ENCODE results near the gene CSNK1D. TPM values are rescaled to one million over a fixed set of nuclear protein-coding genes. Genes with fewer than 3 reads are reported as not detected.
A peak's percentile ranks its signal among the peaks of the same experiment; 100 is the strongest.
"Not testable (repeated sequence)": the region's sequence is repeated elsewhere in the genome, so short reads cannot be mapped to it uniquely, and the experiment has no call there.

CSNK1D gene
- total RNA-seq, 1 donor from 2014 or later = 41.5 TPM

DNA sequence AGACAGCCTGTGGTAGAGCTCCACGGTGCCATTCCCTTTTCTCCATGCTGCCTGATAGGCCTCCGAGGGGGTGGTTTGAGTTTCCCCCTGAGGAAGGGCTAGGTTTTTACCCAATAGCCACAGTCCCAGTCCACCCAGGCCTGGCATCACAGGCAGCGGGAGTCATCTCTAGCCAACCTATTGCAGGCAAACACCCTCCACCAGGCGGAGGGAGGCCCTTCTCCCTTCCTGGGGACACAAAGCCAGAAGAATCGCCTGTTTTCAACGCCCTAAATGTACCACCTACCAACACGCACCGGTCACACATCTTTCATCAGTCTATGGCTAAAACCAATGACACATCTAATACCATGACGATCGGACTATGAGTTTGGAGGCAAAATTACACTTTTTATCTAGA, 7.4 kb downstream of the CSNK1D start:
- no peak overlapping the region for H3K27ac ChIP-seq
- peaks cover 95% of the 10 kb centered on the region for H4K20me1 ChIP-seq (ENCODE audit: low read depth)
- peaks cover 100% of the 10 kb centered on the region for H3K79me2 ChIP-seq (ENCODE audit: low read depth)
- peaks cover 6% of the 10 kb centered on the region for H3F3A ChIP-seq (ENCODE audit: low read depth)
- Mint-ChIP-seq H3K4me1 (peaks cover 28% of the 10 kb centered on the region), H3K27ac (no peak overlapping the region), H3K4me3 (peak overlapping the region; percentile 2), H3K27me3 (ENCODE audit: insufficient read depth, low read depth) (peaks cover 2% of the 10 kb centered on the region), H3K9me3 (no peaks in the 10 kb centered on the region), H3K36me3 (peaks cover 54% of the 10 kb centered on the region)
- no peak overlapping the region for H2AFZ ChIP-seq (replicated peaks)
- no peak overlapping the region for H3K4me2 ChIP-seq
- no peaks in the 10 kb centered on the region for H3K9me3 ChIP-seq (ENCODE audit: low read depth)
- no peak overlapping the region for H3K9ac ChIP-seq
- DNase-seq (ENCODE audit: low spot score) = no peak
- peaks cover 14% of the 10 kb centered on the region for H3K36me3 ChIP-seq
- H3K27me3 ChIP-seq = no peaks in the 10 kb centered on the region
- H3K4me1 ChIP-seq = peaks cover 6% of the 10 kb centered on the region
- H3K4me3 ChIP-seq = no peak overlapping the region
- TF ChIP-seq EZH2phosphoT487 (IDR thresholded peaks at IDR 0.05) (no peak), EZH2 (IDR thresholded peaks at IDR 0.05) (no peak), CTCF (IDR thresholded peaks at IDR 0.05) (no peak)

GRCh38 chr17:82263641-82264040, 9.9 kb downstream of the CSNK1D start:
- Histone ChIP-seq H3K4me3 (no peak overlapping the region), H4K20me1 (ENCODE audit: low read depth) (peaks cover 91% of the 10 kb centered on the region), H3K9ac (no peak overlapping the region), H3K27ac (no peak overlapping the region), H2AFZ (replicated peaks) (no peak overlapping the region), H3K27me3 (no peaks in the 10 kb centered on the region), H3F3A (ENCODE audit: low read depth) (peaks cover 16% of the 10 kb centered on the region), H3K4me2 (no peak overlapping the region), H3K9me3 (ENCODE audit: low read depth) (no peaks in the 10 kb centered on the region), H3K36me3 (peaks cover 14% of the 10 kb centered on the region), H3K4me1 (no peaks in the 10 kb centered on the region), H3K79me2 (ENCODE audit: low read depth) (peaks cover 100% of the 10 kb centered on the region)
- no peaks in the 10 kb centered on the region for H3K9me3 Mint-ChIP-seq
- TF ChIP-seq CTCF (IDR thresholded peaks at IDR 0.05) = no peak
- H3K27ac Mint-ChIP-seq = no peak overlapping the region
- H3K27me3 Mint-ChIP-seq (ENCODE audit: insufficient read depth, low read depth) = no peaks in the 10 kb centered on the region
- no peak overlapping the region for H3K4me3 Mint-ChIP-seq
- H3K4me1 Mint-ChIP-seq = peaks cover 11% of the 10 kb centered on the region
- DNase-seq (ENCODE audit: low spot score) = no peak
- peaks cover 62% of the 10 kb centered on the region for H3K36me3 Mint-ChIP-seq

- no peaks in the 10 kb centered on the region for H3K4me1 ChIP-seq
- H3K79me2 ChIP-seq (ENCODE audit: low read depth) = peaks cover 100% of the 10 kb centered on the region
- no peak for TF ChIP-seq EZH2 (IDR thresholded peaks at IDR 0.05)
- no peak for TF ChIP-seq EZH2phosphoT487 (IDR thresholded peaks at IDR 0.05)
- TF ChIP-seq CTCF (IDR thresholded peaks at IDR 0.05) = no peak
- H3K9me3 ChIP-seq (ENCODE audit: low read depth) = no peaks in the 10 kb centered on the region
- no peak overlapping the region for H2AFZ ChIP-seq (replicated peaks)
- H3K36me3 ChIP-seq = peaks cover 14% of the 10 kb centered on the region
- Mint-ChIP-seq H3K9me3 (no peaks in the 10 kb centered on the region), H3K27ac (no peak overlapping the region), H3K27me3 (ENCODE audit: insufficient read depth, low read depth) (no peaks in the 10 kb centered on the region), H3K36me3 (peaks cover 70% of the 10 kb centered on the region), H3K4me1 (peaks cover 4% of the 10 kb centered on the region), H3K4me3 (no peak overlapping the region)
- no peak overlapping the region for H3K4me3 ChIP-seq
- no peak overlapping the region for H3K27ac ChIP-seq
- no peak overlapping the region for H3K4me2 ChIP-seq
- no peaks in the 10 kb centered on the region for H3K27me3 ChIP-seq
- H3F3A ChIP-seq (ENCODE audit: low read depth) = peaks cover 20% of the 10 kb centered on the region
- H3K9ac ChIP-seq = no peak overlapping the region
- H4K20me1 ChIP-seq (ENCODE audit: low read depth) = peaks cover 88% of the 10 kb centered on the region
- no peak for DNase-seq (ENCODE audit: low spot score)
These were observed 11.2 kb downstream of the CSNK1D start for GRCh38 chr17:82262344-82262743.

DNA sequence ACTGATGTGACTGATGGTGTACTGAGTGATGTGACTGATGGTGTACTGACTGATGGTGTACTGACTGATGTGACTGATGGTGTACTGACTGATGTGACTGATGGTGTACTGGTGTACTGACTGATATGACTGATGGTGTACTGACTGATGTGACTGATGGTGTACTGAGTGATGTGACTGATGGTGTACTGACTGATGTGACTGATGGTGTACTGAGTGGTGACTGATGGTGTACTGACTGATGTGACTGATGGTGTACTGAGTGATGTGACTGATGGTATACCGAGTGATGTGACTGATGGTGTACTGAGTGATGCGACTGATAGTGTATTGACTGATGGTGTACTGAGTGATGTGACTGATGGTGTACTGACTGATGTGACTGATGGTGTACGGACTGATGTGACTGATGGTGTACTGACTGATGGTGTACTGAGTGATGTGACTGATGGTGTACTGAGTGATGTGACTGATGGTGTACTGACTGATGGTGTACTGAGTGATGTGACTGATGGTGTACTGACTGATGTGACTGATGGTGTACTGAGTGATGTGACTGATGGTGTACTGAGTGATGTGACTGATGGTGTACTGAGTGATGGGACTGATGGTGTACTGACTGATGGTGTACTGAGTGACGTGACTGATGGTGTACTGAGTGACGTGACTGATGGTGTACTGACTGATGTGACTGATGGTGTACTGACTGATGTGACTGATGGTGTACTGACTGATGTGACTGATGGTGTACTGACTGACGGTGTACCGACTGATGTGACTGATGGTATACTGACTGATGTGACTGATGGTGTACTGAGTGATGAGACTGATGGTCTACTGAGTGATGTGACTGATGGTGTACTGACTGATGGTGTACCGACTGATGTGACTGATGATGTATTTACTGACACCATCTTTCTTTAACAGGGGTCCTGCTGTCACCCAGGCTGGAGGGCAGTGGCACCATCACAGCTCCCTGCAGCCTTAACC, 13.2 kb downstream of the CSNK1D start:
- H3K36me3 ChIP-seq = peaks cover 22% of the 10 kb centered on the region
- H3K27me3 ChIP-seq; H3K4me1 ChIP-seq; H3K4me1 Mint-ChIP-seq; H3K27me3 Mint-ChIP-seq (ENCODE audit: insufficient read depth, low read depth); H3K27ac Mint-ChIP-seq; H3K4me2 ChIP-seq; H3K9me3 ChIP-seq (ENCODE audit: low read depth); H2AFZ ChIP-seq (replicated peaks); H3K9ac ChIP-seq; DNase-seq (ENCODE audit: low spot score); H3K4me3 ChIP-seq; H3K9me3 Mint-ChIP-seq; H3K27ac ChIP-seq: not testable (repeated sequence)
- Mint-ChIP-seq H3K36me3 (peaks cover 74% of the 10 kb centered on the region), H3K4me3 (peak overlapping the region; percentile 30)
- peaks cover 87% of the 10 kb centered on the region for H4K20me1 ChIP-seq (ENCODE audit: low read depth)
- peaks cover 23% of the 10 kb centered on the region for H3F3A ChIP-seq (ENCODE audit: low read depth)
- peaks cover 100% of the 10 kb centered on the region for H3K79me2 ChIP-seq (ENCODE audit: low read depth)
